ENCODE measurements around the gene RAB12.

The RAB12 gene

GRCh38 chr18:8639762-8640161 is 30.5 kb downstream of the RAB12 start:
- ChIA-PET CTCF (interaction anchor here (0.6 to 3.9 kb wide), 2 partner anchors 15 to 206 kb away, joined by 3 to 17 read pairs; no protein-coding TSS in a partner anchor), POLR2A (no interaction called here)
- H3K4me1 ChIP-seq (ENCODE audit: control insufficient read depth, insufficient read depth, low read length) = no peaks in the 10 kb centered on the region
- TF ChIP-seq ZNF404 (tag by site-specific recombination; IDR thresholded peaks at IDR 0.05) = no peak
- TF ChIP-seq ZNF423 (tag by site-specific recombination; IDR thresholded peaks at IDR 0.05) = no peak
- no peak for TF ChIP-seq ZNF580 (tag by site-specific recombination; IDR thresholded peaks at IDR 0.05)
- no peak for TF ChIP-seq SCRT2 (tag by site-specific recombination; IDR thresholded peaks at IDR 0.05)
- TF ChIP-seq ZNF510 (tag by site-specific recombination; IDR thresholded peaks at IDR 0.05; ENCODE audit: insufficient replicate concordance) = no peak
- no peak for TF ChIP-seq ZNF311 (tag by site-specific recombination; IDR thresholded peaks at IDR 0.05; ENCODE audit: borderline replicate concordance)
- TF ChIP-seq ZNF121 (tag by site-specific recombination; IDR thresholded peaks at IDR 0.05) = no peak
- TF ChIP-seq ZNF146 (tag by site-specific recombination; IDR thresholded peaks at IDR 0.05) = no peak
- TF ChIP-seq ZNF791 (tag by site-specific recombination; IDR thresholded peaks at IDR 0.05) = no peak
- no peak for TF ChIP-seq KLF17 (tag by site-specific recombination; IDR thresholded peaks at IDR 0.05)
- TF ChIP-seq GLIS1 (tag by site-specific recombination; IDR thresholded peaks at IDR 0.05) = no peak
- TF ChIP-seq PRDM2 (tag by site-specific recombination; IDR thresholded peaks at IDR 0.05; ENCODE audit: borderline replicate concordance) = no peak
- TF ChIP-seq ZNF26 (tag by site-specific recombination; IDR thresholded peaks at IDR 0.05) = no peak
- TF ChIP-seq ZBTB48 (tag by site-specific recombination; IDR thresholded peaks at IDR 0.05) = no peak
- TF ChIP-seq GLI4 (tag by site-specific recombination; IDR thresholded peaks at IDR 0.05) = no peak
- H3K4me3 ChIP-seq (ENCODE audit: low read depth, low read length) = no peak overlapping the region
- no peaks in the 10 kb centered on the region for H3K9me3 ChIP-seq (ENCODE audit: control insufficient read depth, insufficient read depth, low read depth, low read length)
- no peak overlapping the region for H3K27ac ChIP-seq (ENCODE audit: extremely low read depth, low read depth, low read length)
- H3K36me3 ChIP-seq (ENCODE audit: control insufficient read depth in 2 of 2, insufficient read depth in 1 of 2, low read length in 2 of 2) = peaks cover 44 to 55% of the 10 kb centered on the region in 2 experiments

GRCh38 chr18:8643326-8643878 is 34.2 kb downstream of the RAB12 start:
- H3K9me3 ChIP-seq (ENCODE audit: control insufficient read depth, insufficient read depth, low read depth, low read length) = no peaks in the 10 kb centered on the region
- H3K4me1 ChIP-seq (ENCODE audit: control insufficient read depth, insufficient read depth, low read length) = no peaks in the 10 kb centered on the region
- H3K36me3 ChIP-seq (ENCODE audit: control insufficient read depth in 2 of 2, insufficient read depth in 1 of 2, low read length in 2 of 2) = peaks cover 12 to 19% of the 10 kb centered on the region in 2 experiments
- no peak overlapping the region for H3K4me3 ChIP-seq (ENCODE audit: low read depth, low read length)
- TF ChIP-seq ZNF707 (tag by site-specific recombination; IDR thresholded peaks at IDR 0.05) (no peak), ZBTB44 (tag by site-specific recombination; IDR thresholded peaks at IDR 0.05) (no peak), ZNF548 (tag by site-specific recombination; IDR thresholded peaks at IDR 0.05) (no peak), ZNF280D (tag by site-specific recombination; IDR thresholded peaks at IDR 0.05) (no peak)
- CTCF ChIA-PET = interaction anchor here (0.6 to 0.7 kb wide), 4 partner anchors 16 to 344 kb away, joined by 3 read pairs; no protein-coding TSS in a partner anchor
- no peak overlapping the region for H3K27ac ChIP-seq (ENCODE audit: extremely low read depth, low read depth, low read length)
- POLR2A ChIA-PET = no interaction called here
